Activated CD4-positive, alpha-beta T cell treated with anti-CD3 and anti-CD28 coated beads, Interleukin-2, amount 50 U/mL, for 24 hours (primary cell): ENCODE measurements around the gene CERS6.
"Not testable (repeated sequence)": the region's sequence is repeated elsewhere in the genome, so short reads cannot be mapped to it uniquely, and the experiment has no call there.

Experiments used
- DNase-seq, 2 donors: peaks; one replicate each; pipeline ENCODE4 v3.0.0-alpha.2; 2020; ENCODE audit warnings: low read depth in 1 of 2, low spot score in 1 of 2

Gene CERS6

DNA sequence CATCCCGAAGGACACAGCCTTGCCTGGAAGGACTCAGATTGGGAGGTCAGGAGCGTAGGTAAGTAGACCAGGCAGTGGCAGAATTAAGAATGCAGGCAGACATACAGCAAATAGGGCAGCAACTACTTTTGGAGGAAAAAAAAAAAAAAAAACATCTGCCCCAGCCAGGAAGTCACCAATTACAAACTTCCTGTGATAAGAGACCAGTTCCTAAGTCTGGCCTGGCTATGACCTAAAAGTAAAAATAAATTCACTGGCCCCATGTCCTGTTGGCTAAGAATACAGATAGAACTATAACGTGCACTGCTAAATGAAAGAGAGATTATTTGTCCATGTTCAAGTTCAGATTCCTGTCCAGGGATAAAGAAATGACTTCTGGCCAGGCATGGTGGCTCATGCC is 301.2 kb downstream of the CERS6 start:
- DNase-seq = no peak

DNA sequence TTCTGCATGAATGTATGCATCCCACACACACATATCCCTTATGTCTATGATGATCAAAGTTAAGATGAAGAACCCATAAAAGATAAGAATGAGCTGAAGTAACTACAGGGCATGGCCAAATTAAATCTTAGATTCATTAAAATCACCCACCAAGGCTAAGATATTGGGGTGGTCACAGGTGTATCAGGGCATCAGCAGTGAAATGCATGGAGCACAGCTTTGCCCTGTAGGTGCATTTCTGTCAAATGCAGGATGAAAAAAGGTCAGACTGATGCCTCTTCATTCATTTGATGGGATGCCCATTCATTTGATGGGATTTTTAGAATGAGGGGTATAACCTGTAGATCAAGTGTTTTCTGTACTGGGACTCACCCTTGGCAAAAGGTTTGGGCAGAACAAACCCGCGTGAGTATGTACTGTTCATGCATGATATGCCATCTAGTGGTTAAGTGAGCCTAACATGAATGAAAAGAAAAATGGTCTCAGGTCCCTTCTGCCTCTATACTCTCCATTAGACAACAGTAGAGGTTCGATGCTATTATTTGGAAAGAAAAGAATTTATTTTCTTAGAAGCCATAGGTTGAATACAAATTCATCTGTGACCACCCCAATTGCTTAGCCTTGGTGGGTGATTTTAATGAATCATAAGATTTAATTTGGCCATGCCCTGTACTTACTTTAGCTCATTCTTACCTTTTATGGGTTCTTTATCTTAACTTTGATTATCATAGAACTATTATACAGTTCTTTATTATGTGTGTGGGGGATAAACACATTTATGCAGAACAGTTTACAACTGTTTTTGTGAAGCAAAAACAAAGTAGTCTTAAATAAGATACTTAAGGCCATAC is 303.1 kb downstream of the CERS6 start:
- DNase-seq = no peak

DNA sequence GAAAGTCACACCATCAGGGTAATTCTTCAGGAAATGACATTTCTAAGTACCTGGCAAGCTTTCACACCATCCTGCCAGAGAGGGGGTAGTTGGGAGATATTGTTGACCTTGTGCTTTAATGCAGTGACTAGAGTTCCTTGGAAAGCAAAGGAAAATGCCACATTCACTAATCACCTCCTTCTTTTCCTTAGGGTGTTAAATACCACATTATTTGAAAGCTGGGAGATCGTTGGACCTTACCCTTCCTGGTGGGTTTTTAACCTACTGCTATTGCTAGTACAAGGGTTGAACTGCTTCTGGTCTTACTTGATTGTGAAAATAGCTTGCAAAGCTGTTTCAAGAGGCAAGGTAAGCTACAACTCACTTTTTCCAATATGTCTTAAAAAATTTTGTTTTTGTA is 309.3 kb downstream of the CERS6 start:
- no peak for DNase-seq

DNA sequence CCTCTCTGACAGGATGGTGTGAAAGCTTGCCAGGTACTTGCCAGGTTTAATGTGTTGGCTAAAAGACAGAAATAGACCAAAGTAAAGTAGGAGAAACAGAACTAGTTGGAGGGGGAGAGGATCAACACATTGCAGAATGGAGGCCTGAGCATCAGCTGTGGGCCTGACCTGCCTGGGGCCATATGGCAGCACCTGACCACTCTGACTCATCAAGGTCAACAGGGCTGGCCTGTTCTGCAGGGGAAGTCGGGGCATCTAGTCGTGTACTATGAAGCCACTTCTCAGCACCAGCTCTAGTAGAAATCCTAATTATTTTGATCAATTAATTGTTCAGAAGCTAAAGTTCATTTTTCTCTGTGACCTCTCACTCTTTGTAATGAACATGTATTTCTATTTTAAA is 310.5 kb downstream of the CERS6 start:
- DNase-seq = no peak

DNA sequence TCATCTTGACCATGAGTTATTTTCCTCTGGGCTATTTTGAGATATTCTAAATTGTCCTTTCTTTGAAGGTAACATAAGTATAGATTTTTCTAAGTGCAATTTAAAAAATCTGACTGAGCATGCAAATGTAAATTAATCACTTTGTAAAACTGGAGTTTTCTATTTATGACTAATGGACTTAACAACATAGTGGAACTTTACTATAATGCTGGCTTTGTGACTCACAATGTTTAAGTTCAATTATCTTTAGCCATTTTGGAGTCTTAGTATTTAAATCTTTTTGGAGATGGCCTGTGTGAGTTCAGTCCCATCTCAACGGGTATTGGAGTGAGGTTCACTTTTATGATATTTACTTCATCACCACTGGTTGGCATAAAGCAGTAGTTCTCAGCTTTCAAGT is 311.2 kb downstream of the CERS6 start:
- no peak for DNase-seq

DNA sequence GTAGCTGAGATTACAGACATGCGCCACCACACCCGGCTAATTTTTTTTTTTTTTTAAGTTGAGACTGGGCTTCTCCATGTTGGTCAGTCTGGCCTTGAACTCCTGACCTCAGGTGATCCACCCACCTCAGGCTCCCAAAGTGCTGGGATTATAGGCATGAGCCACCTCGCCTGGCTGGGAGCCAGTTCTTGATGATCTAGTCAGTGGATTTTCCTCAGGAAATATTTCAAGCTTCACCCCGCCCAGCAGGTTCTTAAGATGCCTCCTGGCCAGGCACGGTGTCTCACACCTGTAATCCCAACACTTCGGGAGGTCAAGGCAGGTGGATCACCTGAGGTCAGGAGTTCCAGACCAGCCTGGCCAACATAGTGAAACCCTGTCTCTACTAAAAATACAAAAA is 312.3 kb downstream of the CERS6 start:
- DNase-seq = not testable (repeated sequence)

DNA sequence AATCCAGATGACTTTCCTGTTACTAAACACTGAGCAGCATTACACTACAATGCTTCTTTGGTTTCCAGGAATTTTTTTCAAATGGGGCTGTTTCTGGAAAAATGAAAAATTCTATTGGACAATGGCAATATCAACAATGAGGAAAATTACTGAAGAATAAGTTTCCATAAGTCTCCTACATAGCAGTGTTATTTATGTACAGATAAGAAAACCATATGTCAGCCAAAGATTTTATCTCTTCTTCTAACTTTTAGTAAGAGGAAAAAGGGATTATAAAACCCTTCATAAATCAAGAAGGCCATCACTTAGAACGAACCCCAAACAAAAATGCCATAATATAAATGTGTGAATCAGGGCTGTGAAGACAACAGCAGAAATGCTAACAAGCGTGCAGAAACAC is 314.7 kb downstream of the CERS6 start:
- DNase-seq = no peak

DNA sequence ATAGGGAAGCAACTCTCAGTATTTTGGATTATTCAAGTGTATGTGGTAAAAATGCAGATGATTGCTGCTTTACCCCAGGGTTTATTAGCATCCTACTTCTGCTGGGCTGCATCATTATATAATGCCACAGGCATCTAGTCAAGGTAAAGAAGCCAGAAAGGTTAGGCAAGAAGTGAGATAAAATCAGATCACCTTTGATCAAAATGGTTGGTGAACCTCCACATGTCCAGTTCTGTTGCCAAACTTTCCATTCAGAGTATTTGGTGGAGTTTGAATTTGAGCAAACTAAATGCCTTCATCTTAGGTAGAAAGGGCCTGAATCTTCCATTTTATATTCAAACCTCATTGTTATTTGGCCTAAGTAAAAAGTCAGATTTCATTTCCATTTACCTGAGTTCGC is 316.6 kb downstream of the CERS6 start:
- no peak for DNase-seq

DNA sequence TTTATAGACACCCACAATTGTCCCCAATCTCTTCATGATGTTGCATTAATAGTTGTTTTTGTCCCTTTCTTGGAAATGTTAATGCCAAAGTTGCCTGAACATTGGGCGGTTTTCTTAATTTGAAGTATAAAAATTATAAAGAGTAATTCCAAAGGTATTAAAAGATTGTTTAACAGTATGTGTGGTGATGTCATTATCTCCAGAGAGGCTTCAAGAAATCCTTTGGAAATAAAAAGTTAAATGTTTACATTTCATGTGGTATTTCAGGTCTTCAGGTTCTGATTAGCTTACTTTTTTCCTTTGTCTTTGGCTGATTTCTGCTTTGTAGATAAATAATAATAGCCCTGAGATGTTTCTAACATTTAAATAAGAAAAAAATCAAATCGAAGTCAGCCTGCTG is 317.1 kb downstream of the CERS6 start:
- no peak for DNase-seq

DNA sequence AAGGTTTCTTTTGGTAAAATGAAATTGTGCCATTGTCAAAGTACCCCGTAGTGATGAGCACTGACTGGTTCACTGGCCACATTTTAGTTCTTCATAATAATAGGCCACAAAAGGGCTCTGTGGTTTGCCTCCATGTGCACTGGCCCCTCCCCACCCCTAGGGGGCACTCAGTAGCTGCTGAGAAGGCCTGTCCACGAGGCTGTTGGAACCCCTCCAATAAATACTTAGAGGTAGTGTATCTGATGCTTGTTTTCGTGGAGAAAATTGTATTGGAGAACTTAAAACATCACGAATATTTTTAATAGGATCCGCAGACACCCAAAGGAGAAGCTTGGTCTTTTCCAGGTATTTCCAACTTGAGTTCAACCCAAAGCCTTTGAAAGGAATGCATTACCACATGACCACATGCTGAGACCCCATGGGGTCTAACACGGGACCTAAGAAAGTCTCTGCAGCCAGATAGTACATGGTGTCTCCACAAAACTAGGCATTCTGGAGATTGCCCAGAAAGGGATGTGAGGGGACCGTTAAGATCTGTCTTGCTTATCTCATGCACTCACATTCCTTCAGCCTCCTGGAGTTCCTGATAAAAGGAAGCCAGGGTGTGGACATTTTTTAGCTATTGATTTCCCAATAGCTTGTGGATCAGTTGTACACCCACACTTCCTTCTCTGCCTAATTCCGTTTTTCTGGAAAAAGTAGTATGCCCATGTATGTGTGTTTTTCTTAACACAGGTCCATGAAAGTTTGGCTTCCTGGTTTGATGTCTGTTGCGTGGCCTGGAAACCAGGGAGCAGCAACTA is 317.8 kb downstream of the CERS6 start:
- DNase-seq = no peak

DNA sequence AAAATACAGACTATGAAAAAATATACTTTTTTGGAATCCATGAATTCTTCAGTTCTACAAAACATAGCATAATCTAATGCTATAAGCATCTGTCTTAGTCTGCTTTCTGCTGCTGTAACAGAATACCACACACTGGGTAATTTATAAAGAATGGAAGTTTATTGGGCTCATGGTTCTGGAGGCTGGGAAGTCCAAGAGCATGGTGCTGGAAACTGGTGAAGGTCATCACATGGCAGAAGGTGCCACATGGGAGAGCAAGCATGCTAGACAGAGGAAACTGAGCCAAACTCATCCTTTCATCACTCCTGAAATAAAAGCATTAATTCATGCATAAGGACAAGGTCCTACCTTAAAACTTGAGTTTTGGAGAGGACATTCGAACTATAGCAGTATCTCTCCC is 319.8 kb downstream of the CERS6 start:
- DNase-seq = no peak

DNA sequence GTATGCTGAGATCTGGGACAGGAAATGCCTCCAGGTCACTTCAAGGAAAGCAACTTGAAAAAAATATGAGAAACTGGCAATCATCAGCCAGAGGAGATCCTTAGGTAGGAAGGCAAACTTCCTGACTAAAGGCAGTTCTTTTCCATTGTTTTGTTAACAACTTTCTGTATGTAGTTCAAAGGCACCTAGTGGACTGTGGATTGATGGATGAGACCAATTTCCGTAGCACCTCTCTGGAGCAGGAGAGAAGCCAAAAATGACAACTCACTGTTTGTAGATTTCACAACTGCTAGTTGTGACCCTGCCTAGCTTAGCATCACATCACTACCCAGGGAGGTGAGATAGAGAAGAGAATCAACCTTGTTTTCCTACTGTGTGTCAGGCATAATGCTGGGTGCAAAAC is 324.6 kb downstream of the CERS6 start:
- no peak for DNase-seq

DNA sequence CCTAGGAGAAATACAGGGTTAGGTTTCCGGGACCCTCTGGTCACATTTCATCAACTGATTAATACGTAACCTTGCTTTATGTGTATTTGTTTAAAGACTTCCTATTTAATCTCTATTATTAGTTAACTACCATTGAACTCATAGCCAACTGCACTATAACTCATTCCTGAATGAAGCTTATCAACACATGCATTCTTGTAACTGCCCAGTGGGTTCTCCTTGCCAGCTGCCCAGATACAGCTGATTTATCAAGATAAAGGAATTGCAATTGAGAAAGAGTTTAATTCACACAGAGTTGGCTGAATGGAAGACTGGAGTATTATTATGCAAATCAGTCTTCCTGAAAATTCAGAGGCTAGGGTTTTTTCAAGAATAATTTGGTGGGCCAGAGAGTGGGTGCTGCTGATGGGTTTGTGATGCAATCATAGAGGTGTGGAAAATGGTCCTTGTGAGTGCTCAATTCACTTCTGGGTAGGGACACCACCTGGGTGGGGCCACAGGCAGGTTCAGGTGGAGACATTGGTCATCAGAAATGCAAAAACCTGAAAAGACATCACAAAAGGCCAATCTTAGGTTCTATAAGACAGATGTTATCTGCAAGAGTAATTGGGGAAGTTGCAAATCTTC is 325.2 kb downstream of the CERS6 start:
- DNase-seq = no peak

DNA sequence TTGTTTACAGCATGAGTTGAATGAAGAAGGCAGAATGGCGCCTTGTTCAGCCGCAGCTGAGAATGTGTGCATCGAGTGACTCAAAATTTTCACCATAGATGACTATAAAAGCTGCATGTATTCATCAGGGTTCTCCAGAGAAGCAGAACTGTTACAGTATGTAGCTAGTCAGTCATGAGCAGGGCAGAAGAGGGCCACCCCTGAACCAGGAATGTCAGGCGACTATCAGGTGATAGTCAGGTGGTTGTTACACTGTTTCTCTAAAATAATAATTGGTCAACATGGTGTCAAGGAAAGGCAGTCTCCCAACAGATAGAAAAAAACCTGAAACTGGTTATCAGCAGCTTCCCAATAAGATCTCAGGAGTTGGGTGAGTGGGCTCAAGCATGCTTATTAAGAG is 326.2 kb downstream of the CERS6 start:
- DNase-seq = no peak

DNA sequence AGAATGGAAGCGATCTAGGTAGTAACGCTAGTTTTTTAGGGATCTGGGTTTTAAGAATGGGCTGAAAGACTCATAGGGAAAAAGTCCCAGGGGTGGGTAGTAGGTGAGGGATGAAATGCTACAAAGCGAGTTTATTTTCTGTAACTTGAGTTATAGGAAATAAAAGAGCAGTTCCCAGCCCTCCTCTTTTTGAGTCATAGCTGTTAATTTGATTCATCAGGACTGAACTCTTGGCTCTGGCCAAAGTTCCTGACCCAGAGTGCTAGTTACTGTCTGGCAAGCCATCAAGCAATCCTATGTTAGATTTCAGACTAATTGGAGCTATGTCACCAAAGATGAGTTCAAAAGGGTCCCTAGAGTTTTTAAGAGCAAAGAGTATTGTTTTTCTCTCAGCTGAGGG is 328.9 kb downstream of the CERS6 start:
- no peak for DNase-seq

DNA sequence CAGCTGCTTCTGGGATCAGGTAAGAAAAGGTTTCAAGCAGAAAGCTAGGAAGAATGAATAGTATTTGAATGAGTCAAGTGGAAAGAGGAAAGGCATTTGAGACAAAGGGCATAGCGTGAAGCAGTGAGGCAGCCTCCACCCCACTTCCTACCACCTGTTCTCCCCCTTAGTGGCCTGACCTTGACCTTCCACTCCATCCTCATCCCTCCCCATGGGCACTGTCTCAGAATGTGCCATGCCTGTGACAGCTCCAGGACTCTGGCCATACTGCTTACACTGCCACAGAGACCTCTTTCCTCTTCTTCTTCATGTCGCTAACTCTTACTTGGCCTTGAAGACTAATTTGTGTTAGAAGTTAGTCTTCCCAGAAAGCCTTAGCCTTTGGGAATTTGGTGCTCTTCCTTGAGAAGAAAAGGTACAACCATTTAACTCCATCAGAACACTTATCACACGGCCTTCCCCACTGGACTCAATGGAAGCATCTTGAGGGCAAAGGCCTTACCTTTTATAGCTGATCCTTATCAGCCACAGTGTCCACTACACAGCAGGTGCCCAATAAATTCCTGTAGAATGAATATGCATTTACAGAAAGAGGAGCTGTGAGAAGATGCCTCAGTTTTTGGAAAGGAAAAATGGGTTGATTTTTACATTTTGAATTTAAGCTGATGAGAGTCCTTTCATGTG is 331.2 kb downstream of the CERS6 start:
- no peak for DNase-seq

DNA sequence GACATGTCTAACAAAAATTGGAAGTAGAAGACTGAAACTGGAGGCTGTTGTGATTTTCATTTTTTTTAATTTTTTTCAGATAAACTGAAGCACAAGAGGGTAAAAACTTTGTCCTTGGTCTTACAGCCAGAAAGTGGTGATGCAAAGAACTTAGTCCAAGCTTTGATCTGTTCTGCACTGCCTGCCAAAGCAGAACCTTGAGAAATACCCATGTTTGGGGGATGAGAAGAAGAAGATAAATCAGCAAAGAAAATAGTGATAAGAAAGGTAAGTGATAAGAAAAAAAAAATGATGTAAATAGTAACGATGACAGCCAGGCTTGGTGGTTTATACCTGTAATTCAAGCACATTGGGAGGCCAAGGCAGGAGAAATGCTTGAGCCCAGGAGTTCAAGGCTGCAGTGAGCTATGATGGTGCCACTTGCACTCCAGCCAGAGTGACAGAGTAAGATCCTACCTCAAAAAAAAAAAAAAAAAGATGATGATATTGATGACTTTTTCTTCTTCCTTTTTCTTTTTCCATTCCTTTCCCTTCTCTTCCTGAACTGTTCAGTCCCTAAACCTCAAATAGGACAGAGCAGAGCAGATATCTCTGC is 331.8 kb downstream of the CERS6 start:
- no peak for DNase-seq

DNA sequence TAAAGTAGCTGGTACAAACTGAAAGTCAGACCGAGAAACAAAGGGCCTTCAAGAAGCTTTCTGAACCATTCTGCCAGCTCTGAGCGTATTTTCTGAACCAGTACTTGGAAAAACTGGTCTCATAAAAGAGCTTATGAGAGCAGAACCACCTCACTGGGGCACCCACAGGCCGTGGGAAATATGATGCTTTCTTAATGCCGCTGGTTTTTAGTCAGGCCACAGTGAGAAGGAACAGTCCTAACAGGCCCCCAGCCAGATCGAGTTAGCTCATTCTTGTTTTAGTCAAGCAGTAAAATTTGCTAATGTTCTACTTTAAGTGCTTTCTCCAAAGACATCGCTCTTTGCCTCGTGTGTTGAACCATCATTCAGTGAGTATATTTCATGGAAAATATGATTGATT is 333.7 kb downstream of the CERS6 start:
- no peak for DNase-seq

DNA sequence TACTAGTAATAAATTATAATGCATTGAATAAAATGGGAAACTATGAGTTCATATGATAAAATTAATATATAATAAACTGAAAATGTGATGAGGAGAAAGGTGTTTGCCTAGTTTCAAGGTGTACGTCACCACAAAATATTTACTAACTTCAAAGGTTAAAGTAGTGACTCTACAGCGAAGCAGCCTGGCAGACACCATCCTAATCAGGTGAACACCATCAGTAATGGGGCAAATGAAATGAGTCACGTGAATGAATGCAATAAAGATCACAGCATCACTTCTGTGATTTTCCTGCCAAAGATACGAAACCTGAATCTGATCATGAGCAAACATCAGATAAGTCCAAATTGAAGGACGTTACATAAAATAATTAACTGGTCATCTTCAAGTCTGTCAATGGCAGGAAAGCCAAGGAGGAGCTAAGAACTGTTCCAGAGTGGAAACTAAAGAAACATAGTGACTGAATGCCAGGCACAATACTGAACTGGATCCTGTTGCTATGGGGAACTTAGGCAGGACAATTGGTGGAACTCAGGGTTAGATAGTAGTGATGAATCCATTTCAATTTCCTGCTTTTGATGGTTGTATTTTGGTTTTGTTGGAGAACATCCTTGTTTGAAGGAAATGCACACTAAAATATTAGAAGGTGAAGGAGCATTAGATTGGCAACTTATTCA is 334.3 kb downstream of the CERS6 start:
- DNase-seq = no peak

DNA sequence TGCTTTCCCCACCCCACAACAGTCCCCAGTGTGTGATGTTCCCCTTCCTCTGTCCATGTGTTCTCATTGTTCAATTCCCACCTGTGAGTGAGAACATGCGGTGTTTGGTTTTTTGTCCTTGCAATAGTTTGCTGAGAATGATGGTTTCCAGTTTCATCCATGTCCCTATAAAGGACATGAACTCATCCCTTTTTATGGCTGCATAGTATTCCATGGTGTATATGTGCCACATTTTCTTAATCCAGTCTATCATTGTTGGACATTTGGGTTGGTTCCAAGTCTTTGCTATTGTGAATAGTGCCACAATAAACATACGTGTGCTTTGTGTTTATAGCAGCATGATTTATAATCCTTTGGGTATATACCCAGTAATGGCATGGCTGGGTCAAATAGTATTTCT is 335.1 kb downstream of the CERS6 start:
- DNase-seq = not testable (repeated sequence)

DNA sequence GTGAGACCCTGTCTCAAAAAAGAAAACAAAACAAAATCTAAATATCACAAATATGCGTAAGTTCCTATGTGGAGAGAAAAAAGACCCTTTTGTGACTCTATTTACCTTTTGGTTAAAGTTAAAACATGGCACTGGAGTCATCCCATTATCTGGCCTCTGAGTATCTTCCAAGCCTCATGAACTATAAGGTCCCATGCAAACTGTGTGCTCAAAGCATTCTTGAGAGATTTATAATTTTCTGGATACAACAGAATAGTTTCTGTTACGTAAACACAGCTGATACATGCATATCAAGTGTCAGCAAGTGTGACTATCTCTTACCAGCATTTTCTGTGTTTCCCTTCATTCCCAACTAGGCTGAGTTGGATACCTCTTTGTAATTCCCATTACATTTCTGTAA is 337.5 kb downstream of the CERS6 start:
- no peak for DNase-seq
